Fibroblast of pulmonary artery (primary cell): ENCODE measurements around the gene CHMP1B.
"Not testable (repeated sequence)": the region's sequence is repeated elsewhere in the genome, so short reads cannot be mapped to it uniquely, and the experiment has no call there.

Experiments
- DNase-seq: peaks from one replicate; pipeline ENCODE4 v3.0.0-alpha.2; 2010; ENCODE audit warnings: low read depth
- H3K4me3 ChIP-seq: replicated peaks from 2 replicates; pipeline ENCODE4 v1.5.1; 2011; ENCODE audit warnings: low read depth, mild to moderate bottlenecking, control low read depth, low read length, moderate library complexity
- TF ChIP-seq, protein P1 (sequence below): IDR thresholded peaks from 2 replicates; pipeline ENCODE4 v1.5.1; 2011; ENCODE audit warnings: mild to moderate bottlenecking, control low read depth, low read length, inconsistent platforms; ENCODE audit errors: missing control alignments

Gene CHMP1B

DNA sequence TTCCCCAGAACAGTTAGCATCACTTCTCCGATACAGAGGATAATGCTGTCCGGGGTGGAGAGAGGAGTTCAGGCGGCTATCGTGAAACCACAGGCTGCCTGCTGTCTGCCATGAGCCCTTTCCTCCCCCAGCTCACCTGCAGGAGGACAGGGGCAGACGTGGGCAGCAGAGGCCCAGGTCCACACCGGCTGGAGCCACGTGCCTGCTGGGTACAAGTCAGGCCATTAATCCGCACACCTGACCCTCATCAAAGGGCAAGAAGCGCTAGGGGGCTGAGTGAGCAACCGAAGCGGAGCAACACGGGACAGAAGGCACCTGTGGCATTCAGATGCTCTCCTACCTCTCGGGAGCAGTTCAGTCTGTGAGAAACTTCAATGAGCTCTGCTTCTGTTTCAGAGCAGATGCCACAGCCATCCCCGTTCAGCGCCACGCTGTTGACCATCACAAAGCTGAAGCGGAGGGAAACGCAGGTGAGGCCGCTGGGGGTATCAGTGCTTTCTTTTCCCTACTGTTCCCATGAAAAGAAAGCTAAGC lies 35.4 kb downstream of the CHMP1B start:
- TF ChIP-seq, protein P1, sequence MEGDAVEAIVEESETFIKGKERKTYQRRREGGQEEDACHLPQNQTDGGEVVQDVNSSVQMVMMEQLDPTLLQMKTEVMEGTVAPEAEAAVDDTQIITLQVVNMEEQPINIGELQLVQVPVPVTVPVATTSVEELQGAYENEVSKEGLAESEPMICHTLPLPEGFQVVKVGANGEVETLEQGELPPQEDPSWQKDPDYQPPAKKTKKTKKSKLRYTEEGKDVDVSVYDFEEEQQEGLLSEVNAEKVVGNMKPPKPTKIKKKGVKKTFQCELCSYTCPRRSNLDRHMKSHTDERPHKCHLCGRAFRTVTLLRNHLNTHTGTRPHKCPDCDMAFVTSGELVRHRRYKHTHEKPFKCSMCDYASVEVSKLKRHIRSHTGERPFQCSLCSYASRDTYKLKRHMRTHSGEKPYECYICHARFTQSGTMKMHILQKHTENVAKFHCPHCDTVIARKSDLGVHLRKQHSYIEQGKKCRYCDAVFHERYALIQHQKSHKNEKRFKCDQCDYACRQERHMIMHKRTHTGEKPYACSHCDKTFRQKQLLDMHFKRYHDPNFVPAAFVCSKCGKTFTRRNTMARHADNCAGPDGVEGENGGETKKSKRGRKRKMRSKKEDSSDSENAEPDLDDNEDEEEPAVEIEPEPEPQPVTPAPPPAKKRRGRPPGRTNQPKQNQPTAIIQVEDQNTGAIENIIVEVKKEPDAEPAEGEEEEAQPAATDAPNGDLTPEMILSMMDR, result no peak
- no peak overlapping the region for H3K4me3 ChIP-seq
- no peak for DNase-seq

DNA sequence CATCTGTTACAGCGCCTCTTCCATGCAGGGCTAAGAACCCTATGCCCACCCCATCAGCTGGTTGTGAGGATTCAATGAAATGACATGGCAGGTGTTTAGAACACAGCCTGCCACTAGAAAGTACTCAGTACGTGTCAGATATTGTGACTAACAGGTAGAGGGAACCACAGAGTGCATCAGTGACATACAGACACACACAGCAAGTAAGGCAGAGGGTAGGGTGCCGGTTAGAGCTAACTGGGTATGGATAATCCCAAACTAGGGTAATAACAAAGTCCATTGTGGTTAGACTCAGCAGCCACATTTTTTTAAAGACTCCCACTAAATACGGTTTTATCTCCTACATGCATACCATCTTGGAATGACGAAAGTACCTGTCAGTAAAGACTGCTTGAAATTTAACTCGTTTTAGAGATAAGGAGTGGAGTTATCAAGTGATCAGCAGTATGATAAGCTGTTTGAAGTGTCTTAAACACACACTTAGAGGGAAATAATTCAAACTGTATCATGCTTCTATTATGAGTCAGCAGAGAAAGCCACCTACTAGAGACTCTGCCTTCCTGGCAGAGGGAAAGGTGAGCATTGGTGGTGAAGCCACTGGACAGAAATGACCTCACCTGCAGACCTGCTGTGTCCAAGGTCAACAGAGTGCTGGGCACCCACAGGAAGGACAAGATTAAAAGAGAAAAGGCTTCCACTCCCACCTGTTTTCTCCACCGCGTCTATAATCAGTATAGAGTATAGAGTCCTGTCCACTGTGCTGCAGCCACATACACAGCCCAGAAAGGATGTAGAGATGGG lies 36.3 kb downstream of the CHMP1B start:
- H3K4me3 ChIP-seq, result no peak overlapping the region
- TF ChIP-seq, protein P1, result no peak
- no peak for DNase-seq

DNA sequence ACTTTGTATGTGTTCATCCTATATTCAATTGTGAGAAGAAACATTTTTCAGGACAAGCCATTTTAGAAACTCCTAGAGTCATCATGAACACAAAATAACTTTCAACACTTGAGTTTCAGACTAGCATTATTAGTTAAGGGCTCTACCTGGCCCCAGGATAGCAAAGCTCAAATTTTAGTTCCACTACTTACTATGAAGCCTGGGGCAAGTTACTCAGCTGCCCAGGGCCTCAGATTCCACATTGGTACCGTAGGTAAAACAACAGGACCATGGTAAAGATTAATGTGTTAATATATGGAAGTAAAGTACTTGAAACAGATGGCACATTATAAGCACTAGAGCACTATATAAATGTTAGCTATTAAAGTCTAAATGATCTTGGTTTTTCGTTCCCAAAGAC lies 37.5 kb downstream of the CHMP1B start:
- H3K4me3 ChIP-seq, result no peak overlapping the region
- no peak for DNase-seq
- TF ChIP-seq, protein P1, result no peak

DNA sequence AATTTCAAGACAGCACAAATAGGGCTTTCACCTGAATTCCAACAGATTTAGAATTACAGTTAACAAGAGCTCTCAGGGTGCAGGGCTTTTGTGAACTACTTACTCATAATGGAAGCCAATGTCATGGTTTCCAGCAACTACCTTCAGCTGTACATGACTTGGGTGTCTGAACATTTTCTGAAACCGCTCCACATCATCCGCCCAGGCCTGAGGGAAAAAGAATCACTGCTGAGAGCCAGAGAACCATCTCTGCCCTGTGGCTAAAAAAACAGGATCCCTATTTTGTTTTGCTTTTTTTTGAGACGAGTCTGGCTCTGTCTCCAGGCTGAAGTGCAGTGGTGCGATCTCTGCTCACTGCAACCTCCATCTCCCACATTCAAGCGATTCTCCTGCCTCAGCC lies 38.1 kb downstream of the CHMP1B start:
- TF ChIP-seq, protein P1, result no peak
- H3K4me3 ChIP-seq, result no peak overlapping the region
- no peak for DNase-seq

DNA sequence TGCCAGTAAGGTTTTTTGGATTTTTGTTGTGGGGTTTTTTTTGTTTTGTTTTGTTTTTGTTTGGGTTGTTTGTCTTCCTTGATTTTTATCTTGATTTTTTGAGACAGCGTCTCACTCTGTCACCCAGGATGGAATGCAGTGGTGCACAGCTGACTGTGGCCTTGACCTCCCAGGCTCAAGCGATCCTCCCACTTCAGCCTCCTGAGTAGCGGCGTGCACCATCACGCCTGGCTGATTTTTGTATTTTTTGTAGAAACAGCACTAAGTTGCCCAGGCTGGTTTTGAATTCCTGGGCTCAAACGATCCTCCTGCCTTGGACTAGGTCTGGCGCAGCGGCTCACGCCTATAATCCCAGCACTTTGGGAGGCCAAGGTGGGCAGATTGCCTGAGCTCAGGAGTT lies 40.5 kb downstream of the CHMP1B start:
- DNase-seq, result no peak
- no peak overlapping the region for H3K4me3 ChIP-seq
- TF ChIP-seq, protein P1, result no peak

DNA sequence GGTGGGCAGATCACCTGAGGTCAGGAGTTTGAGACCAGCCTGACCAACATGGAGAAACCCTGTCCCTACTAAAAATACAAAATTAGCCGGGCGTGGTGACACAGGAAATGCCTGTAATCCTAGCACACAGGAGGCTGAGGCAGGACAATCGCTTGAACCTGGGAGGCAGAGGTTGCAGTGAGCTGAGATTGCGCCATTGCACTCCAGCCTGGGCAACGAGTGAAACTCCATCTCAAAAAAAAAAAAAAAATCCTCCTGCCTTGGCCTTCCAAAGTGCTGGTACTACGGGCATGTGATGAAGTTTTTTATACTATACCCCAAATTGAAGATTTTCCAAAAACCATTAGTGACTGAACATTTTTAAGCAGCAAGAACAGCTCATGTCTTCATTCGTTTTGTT lies 41.2 kb downstream of the CHMP1B start:
- not testable (repeated sequence) for DNase-seq, H3K4me3 ChIP-seq

DNA sequence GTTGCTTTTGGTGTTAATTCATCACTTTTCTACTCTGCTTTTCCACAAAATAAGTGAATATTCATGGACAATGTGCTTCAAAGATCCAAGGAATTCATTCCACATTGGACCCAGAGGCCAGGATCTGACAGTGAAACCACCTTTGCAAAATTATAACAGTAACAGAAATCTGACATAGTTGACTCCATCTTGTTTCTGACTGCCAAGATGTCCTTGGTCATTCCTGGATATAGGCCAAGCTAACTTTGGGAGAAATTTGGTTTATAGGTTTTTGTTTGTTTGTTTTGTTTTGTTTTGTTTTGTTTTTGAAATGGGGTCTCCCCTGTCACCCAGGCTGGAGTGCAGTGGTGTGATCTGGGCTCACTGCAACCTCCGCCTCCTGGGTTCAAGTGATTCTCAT lies 46.6 kb downstream of the CHMP1B start:
- no peak overlapping the region for H3K4me3 ChIP-seq
- DNase-seq, result no peak
- TF ChIP-seq, protein P1, result no peak
